WTC11 (cell line): ENCODE measurements around the gene IL1RAPL2.

Source experiments
- ATF1 ChIP-seq: sonication (generic); formaldehyde crosslinking; IDR thresholded peaks from 2 replicates; pipeline ENCODE4 v1.8.1; 2023; ENCODE audit warnings: mild to moderate bottlenecking, moderate library complexity, missing genetic modification reagents
- GRHL2 ChIP-seq: fragments of 250-450 bp; sonication (Bioruptor Pico); IDR thresholded peaks from 2 replicates; pipeline ENCODE4 v1.8.0; 2022; ENCODE audit warnings: mild to moderate bottlenecking, moderate library complexity; ENCODE audit not compliant: insufficient replicate concordance, severe bottlenecking
- NR1H2 ChIP-seq: sonication (generic); formaldehyde crosslinking; IDR thresholded peaks from 2 replicates; pipeline ENCODE4 v1.9.0; 2021; ENCODE audit warnings: mild to moderate bottlenecking, moderate library complexity, missing genetic modification reagents
- ZNF416 ChIP-seq: fragments of 250-450 bp; sonication (Bioruptor Pico); IDR thresholded peaks from 2 replicates; pipeline ENCODE4 v1.9.0; 2021; ENCODE audit warnings: mild to moderate bottlenecking, inconsistent platforms
- ZNF671 ChIP-seq: fragments of 250-450 bp; sonication (Bioruptor Pico); IDR thresholded peaks from 2 replicates; pipeline ENCODE4 v1.8.0; 2021; ENCODE audit warnings: mild to moderate bottlenecking
- TF ChIP-seq, protein P1 (sequence below): sonication (generic); formaldehyde crosslinking; IDR thresholded peaks from 2 replicates; pipeline ENCODE4 v1.8.1; 2022; ENCODE audit warnings: low read depth, missing genetic modification reagents, borderline replicate concordance
- TF ChIP-seq, protein P2 (sequence below): fragments of 200-600 bp; IDR thresholded peaks from 2 replicates; pipeline ENCODE4 v1.8.0; 2022; ENCODE audit warnings: antibody characterized with exemption
- TF ChIP-seq, protein P3 (sequence below): sonication (generic); formaldehyde crosslinking; IDR thresholded peaks from 2 replicates; pipeline ENCODE4 v1.8.1; 2023; ENCODE audit warnings: mild to moderate bottlenecking, missing genetic modification reagents
- TF ChIP-seq, protein P4 (sequence below): sonication (generic); formaldehyde crosslinking; IDR thresholded peaks from 2 replicates; pipeline ENCODE4 v1.8.0; 2022; ENCODE audit warnings: mild to moderate bottlenecking, missing genetic modification reagents
- TF ChIP-seq, protein P5 (sequence below): sonication (generic); formaldehyde crosslinking; IDR thresholded peaks from 2 replicates; pipeline ENCODE4 v1.8.1; 2023; ENCODE audit warnings: mild to moderate bottlenecking, missing genetic modification reagents, borderline replicate concordance

DNA sequence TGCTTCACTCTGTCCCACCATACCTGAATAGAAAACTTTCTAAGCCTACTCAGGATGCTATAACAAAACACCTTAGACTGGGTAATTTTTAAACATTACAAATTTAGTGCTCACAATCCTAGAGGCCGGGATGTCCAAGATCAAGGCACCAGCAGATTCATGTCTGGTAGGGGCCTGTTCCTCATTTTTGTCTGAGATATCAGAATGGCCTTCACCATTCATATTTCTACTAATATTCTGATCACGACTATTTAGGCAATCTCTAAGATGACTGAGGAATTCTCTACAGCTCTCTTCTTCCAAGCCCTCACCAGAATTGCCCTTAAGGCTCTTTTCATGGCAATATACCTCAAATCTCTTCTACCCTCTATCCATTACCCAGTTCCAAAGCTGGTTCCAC is 1178.9 kb downstream of the IL1RAPL2 start:
- TF ChIP-seq ATF1 (CRISPR knock-in tag) (no peak), ZNF416 (CRISPR knock-in tag) (no peak), GRHL2 (CRISPR knock-in tag) (no peak), ZNF671 (CRISPR knock-in tag) (no peak), NR1H2 (CRISPR knock-in tag) (no peak)
- TF ChIP-seq, protein P1, sequence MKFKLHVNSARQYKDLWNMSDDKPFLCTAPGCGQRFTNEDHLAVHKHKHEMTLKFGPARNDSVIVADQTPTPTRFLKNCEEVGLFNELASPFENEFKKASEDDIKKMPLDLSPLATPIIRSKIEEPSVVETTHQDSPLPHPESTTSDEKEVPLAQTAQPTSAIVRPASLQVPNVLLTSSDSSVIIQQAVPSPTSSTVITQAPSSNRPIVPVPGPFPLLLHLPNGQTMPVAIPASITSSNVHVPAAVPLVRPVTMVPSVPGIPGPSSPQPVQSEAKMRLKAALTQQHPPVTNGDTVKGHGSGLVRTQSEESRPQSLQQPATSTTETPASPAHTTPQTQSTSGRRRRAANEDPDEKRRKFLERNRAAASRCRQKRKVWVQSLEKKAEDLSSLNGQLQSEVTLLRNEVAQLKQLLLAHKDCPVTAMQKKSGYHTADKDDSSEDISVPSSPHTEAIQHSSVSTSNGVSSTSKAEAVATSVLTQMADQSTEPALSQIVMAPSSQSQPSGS = no peak
- TF ChIP-seq, protein P2, sequence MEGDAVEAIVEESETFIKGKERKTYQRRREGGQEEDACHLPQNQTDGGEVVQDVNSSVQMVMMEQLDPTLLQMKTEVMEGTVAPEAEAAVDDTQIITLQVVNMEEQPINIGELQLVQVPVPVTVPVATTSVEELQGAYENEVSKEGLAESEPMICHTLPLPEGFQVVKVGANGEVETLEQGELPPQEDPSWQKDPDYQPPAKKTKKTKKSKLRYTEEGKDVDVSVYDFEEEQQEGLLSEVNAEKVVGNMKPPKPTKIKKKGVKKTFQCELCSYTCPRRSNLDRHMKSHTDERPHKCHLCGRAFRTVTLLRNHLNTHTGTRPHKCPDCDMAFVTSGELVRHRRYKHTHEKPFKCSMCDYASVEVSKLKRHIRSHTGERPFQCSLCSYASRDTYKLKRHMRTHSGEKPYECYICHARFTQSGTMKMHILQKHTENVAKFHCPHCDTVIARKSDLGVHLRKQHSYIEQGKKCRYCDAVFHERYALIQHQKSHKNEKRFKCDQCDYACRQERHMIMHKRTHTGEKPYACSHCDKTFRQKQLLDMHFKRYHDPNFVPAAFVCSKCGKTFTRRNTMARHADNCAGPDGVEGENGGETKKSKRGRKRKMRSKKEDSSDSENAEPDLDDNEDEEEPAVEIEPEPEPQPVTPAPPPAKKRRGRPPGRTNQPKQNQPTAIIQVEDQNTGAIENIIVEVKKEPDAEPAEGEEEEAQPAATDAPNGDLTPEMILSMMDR = no peak
- TF ChIP-seq, protein P3, sequence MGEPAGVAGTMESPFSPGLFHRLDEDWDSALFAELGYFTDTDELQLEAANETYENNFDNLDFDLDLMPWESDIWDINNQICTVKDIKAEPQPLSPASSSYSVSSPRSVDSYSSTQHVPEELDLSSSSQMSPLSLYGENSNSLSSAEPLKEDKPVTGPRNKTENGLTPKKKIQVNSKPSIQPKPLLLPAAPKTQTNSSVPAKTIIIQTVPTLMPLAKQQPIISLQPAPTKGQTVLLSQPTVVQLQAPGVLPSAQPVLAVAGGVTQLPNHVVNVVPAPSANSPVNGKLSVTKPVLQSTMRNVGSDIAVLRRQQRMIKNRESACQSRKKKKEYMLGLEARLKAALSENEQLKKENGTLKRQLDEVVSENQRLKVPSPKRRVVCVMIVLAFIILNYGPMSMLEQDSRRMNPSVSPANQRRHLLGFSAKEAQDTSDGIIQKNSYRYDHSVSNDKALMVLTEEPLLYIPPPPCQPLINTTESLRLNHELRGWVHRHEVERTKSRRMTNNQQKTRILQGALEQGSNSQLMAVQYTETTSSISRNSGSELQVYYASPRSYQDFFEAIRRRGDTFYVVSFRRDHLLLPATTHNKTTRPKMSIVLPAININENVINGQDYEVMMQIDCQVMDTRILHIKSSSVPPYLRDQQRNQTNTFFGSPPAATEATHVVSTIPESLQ (CRISPR knock-in tag) = no peak
- TF ChIP-seq, protein P4, sequence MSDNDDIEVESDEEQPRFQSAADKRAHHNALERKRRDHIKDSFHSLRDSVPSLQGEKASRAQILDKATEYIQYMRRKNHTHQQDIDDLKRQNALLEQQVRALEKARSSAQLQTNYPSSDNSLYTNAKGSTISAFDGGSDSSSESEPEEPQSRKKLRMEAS = no peak
- TF ChIP-seq, protein P5, sequence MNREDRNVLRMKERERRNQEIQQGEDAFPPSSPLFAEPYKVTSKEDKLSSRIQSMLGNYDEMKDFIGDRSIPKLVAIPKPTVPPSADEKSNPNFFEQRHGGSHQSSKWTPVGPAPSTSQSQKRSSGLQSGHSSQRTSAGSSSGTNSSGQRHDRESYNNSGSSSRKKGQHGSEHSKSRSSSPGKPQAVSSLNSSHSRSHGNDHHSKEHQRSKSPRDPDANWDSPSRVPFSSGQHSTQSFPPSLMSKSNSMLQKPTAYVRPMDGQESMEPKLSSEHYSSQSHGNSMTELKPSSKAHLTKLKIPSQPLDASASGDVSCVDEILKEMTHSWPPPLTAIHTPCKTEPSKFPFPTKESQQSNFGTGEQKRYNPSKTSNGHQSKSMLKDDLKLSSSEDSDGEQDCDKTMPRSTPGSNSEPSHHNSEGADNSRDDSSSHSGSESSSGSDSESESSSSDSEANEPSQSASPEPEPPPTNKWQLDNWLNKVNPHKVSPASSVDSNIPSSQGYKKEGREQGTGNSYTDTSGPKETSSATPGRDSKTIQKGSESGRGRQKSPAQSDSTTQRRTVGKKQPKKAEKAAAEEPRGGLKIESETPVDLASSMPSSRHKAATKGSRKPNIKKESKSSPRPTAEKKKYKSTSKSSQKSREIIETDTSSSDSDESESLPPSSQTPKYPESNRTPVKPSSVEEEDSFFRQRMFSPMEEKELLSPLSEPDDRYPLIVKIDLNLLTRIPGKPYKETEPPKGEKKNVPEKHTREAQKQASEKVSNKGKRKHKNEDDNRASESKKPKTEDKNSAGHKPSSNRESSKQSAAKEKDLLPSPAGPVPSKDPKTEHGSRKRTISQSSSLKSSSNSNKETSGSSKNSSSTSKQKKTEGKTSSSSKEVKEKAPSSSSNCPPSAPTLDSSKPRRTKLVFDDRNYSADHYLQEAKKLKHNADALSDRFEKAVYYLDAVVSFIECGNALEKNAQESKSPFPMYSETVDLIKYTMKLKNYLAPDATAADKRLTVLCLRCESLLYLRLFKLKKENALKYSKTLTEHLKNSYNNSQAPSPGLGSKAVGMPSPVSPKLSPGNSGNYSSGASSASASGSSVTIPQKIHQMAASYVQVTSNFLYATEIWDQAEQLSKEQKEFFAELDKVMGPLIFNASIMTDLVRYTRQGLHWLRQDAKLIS (CRISPR knock-in tag) = no peak
